Stimulated activated CD4-positive, alpha-beta T cell treated with anti-CD3 and anti-CD28 coated beads, Interleukin-15, amount 100 ng/mL, for 24 hours (primary cell): ENCODE data around the gene ZBTB1.

Source experiments
- DNase-seq: peaks from one replicate; pipeline ENCODE4 v3.0.0-alpha.2; 2020

ZBTB1 gene, protein sequence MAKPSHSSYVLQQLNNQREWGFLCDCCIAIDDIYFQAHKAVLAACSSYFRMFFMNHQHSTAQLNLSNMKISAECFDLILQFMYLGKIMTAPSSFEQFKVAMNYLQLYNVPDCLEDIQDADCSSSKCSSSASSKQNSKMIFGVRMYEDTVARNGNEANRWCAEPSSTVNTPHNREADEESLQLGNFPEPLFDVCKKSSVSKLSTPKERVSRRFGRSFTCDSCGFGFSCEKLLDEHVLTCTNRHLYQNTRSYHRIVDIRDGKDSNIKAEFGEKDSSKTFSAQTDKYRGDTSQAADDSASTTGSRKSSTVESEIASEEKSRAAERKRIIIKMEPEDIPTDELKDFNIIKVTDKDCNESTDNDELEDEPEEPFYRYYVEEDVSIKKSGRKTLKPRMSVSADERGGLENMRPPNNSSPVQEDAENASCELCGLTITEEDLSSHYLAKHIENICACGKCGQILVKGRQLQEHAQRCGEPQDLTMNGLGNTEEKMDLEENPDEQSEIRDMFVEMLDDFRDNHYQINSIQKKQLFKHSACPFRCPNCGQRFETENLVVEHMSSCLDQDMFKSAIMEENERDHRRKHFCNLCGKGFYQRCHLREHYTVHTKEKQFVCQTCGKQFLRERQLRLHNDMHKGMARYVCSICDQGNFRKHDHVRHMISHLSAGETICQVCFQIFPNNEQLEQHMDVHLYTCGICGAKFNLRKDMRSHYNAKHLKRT

DNA sequence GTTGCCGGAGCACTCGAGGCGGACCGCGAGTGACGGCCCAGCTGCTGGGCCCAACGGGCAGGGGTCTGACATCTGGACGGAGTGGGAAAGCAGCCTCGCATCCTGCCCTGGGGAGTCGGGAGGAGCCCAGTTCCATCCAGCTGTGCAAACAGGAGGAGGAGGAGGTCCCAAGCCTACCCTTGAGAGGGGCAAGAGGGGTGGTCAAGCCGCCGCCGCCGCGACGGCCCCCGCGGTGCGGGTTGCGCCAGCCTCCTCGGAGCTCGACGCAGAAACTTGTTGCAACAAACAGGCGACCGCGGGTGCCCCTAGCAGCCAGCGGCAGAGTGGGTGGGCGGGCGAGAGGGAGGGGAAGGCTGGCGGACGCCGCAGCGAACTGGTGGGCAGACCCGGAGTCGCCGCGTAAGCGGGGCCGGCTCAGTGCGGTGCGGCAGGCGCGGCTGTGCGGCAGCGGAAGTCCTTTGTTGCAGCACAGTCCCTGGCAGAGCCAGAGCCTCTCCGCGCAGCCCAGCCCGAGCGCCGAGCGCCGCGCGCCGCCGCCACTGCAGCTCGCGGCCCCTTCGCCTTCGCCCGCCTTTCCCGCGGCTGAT is at the start of gene ZBTB1:
ZBTB1 (plus strand) TSS at position 461 of the 587 bp plus-strand sequence. CDS start 16,735 bp downstream, outside the sequence.
- peak; percentile 91 for DNase-seq

DNA sequence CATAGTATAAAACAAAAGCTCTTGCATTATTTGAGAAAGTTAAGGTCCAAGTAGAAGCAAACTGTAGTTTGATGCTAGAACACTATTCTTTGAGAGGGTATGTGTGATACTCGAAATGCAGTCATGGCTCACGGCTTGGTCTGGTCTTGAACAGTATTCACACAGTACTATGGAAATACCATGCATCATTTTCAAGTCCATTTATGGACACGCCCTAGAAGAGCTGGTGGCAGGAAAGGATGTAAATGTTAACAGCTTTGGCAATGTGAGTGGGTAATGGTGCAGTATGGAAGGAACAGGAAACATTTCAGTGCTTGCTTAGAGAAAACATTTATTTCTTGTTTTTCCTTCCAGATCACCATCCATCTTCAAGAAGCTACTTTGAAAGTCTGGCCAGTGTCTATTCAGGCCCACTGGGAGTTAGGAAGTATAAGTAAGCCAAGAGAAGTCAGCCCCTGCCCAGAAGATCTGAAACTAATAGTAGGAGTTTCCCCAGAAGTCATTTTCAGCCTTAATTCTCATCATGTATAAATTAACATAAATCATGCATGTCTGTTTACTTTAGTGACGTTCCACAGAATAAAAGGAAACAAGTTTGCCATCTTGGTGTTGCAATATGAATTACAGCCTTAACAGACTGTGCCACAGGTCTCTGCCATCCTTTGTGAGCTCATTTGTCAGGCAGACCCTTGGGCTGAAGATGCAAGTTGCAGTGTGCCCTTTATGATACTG is 45.0 kb upstream of the ZBTB1 start:
- no peak for DNase-seq

GRCh38 chr14:64461221-64461620 is 43.3 kb upstream of the ZBTB1 start:
- DNase-seq = no peak

- DNase-seq = no peak
Measured at GRCh38 chr14:64463195-64463594, 41.4 kb upstream of the ZBTB1 start.

GRCh38 chr14:64463873-64464272 is 40.7 kb upstream of the ZBTB1 start:
- no peak for DNase-seq

- DNase-seq = no peak
Measured at GRCh38 chr14:64464651-64465050, 39.9 kb upstream of the ZBTB1 start.

- DNase-seq = peak; percentile 71
Measured at GRCh38 chr14:64465191-64465822, 39.3 kb upstream of the ZBTB1 start, which contains the start of gene AKAP5. AKAP5 (plus strand) TSS chr14:64465499; CDS start chr14:64468395, 2,896 bp downstream.

DNA sequence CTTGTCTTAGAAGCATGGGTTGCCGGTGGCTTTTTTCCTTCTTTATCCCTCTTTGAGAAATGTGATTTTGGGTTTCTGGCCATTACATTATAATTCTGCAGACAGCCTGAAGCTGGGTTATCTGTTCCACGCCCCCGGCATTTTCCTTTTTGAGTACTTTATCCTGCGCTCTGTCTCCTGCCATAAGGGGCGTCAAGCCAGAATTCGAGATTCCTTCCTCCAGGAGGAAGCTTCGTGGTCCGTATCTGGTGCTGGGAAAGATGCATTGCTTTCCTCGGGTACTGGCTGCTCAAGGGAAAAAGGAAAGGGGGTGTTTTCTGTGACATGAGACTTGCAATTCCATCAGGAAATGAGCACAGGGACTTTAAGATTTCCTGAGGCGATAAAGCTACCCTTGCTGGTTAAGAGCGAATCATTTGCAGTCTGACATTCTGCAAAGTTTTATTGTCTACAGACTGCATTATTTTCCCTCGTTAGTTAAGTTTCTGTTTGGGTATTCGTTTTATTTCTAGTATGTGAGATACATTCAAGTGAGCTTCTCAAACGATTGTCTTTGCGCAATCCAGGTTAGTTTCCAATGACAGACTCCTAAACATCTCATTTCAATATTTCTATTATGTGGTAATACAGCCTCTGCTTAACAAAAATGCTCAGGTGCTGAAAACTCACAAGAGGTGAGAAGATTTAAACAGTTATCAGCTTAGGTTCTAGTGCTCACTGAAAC is 38.6 kb upstream of the ZBTB1 start:
- DNase-seq = no peak

DNA sequence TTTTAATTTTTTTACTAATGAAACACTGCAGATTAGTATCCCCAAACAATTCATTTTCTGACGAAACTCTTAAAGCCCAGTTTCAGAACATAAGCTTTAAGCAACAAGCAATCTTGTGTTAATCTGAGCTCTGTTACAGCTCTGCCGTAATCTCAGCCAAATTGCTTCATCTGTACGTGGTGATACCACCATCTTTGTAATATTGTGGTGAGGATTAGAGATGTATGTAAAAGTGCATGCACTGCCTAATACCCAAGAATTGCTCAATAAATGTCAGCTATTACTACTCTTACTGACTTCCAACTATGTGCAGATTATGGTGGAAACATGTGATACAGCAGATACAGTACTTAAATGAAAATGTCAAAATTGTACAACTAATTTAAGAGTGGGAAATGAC is 37.5 kb upstream of the ZBTB1 start:
- no peak for DNase-seq

DNA sequence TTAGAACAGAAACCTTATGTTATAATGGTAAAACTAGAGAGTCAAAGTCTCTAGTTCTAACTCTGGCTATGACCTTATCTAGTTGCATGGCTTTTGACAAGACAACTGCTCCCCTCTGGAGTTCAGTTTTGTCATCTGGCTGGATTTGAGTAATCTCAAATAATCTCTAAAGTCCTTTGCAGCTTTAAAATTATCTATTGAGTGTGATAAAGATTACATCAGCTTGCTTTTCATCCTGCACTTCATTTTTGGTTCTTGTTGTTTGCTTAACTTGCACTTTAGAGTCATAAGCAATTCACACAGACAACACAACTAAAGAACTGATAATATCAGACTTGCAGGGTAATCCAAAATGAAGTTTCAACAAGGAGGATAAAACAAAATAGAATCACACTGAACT is 37.0 kb upstream of the ZBTB1 start:
- DNase-seq = no peak

- no peak for DNase-seq
Measured at GRCh38 chr14:64468451-64468850, 36.1 kb upstream of the ZBTB1 start.

DNA sequence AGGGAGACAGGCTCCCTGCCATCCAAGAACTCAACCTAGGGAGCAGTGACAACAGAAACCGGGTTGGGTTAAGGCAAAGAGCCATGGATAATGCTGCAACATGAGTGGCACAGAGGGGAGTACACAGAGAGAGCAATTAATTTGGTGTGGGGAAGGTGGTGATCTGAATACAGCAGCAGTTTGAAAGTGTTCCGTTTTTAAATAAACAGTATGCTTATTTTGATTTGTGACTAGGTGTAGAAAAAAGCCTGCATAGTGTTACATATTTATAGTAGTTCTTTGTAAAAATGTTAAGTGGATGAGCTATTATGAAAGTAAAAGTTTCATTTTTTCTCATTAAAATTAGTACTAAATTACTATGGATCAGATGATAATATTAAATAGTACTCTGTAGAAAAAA is 30.5 kb upstream of the ZBTB1 start:
- no peak for DNase-seq

- no peak for DNase-seq
Measured at GRCh38 chr14:64474698-64475097, 29.9 kb upstream of the ZBTB1 start.

GRCh38 chr14:64475585-64476273 is 28.8 kb upstream of the ZBTB1 start:
- no peak for DNase-seq

GRCh38 chr14:64476438-64476837 is 28.1 kb upstream of the ZBTB1 start:
- DNase-seq = no peak

DNA sequence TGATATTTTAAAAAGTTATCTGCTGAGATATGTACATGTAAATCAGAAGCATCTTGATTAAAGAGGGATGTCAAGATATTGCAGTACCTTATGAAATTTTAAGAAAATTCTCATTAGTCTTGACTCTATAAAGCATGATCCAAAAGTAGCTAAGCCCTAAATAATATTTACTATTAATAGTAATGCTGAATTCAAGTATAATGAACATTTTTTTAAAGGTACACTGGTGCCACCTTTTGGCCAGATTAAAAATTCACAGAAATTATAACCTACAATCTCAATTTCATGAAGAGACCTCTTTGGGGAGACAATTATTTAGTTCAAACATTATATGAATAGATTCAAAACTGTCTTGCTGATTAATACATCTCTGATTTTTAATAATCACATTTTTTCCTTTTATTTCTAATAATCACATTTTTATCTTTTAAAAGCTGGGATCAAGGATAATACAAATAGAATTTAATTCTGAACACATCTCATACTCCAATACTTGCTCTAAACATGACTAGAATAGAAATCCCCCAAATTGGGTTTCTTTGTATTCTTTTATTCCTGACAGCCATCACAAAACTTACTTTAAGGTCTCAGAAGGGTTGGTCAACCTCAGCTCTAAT is 25.8 kb upstream of the ZBTB1 start:
- DNase-seq = no peak

- DNase-seq = no peak
Measured at GRCh38 chr14:64488590-64489099, 15.9 kb upstream of the ZBTB1 start.

GRCh38 chr14:64491637-64492036 is 12.9 kb upstream of the ZBTB1 start:
- DNase-seq = no peak

- DNase-seq = no peak
Measured at GRCh38 chr14:64493455-64493854, 11.1 kb upstream of the ZBTB1 start.

GRCh38 chr14:64495252-64495651 is 9.3 kb upstream of the ZBTB1 start:
- no peak for DNase-seq

- no peak for DNase-seq
Measured at GRCh38 chr14:64496764-64497163, 7.8 kb upstream of the ZBTB1 start.
